Astrocyte (in vitro differentiated cells and primary cell): ENCODE results near the gene RAB3GAP2. TPM values are rescaled to one million over a fixed set of nuclear protein-coding genes. Genes with fewer than 3 reads are reported as not detected.

Source experiments
- DNase-seq: peaks from one replicate; pipeline ENCODE4 v3.0.0-alpha.2; 2010; ENCODE audit warnings: low read depth
- FAIRE-seq: peaks from 2 replicates; lab custom pipeline; 2011; peaks lifted over from hg19 to GRCh38; lab: Jason Lieb, UNC
- H2AFZ ChIP-seq: 2 replicates; pipeline ENCODE4 v1.6.0; 2012; ENCODE audit warnings: low read depth, low read length, inconsistent platforms
- H3K27ac ChIP-seq: 2 replicates; pipeline ENCODE4 v1.5.1; 2011; ENCODE audit warnings: low read depth, low read length, inconsistent platforms
- H3K27me3 ChIP-seq: 2 replicates; pipeline ENCODE4 v1.6.0; 2011; ENCODE audit warnings: low read length, inconsistent platforms; ENCODE audit not compliant: insufficient read depth
- H3K36me3 ChIP-seq: 2 replicates; pipeline ENCODE4 v1.5.1; 2011; ENCODE audit warnings: low read length, inconsistent platforms; ENCODE audit not compliant: insufficient read depth
- H3K4me1 ChIP-seq: 2 replicates; pipeline ENCODE4 v1.5.1; 2011; ENCODE audit warnings: low read length, inconsistent platforms; ENCODE audit not compliant: insufficient read depth
- H3K4me2 ChIP-seq: 2 replicates; pipeline ENCODE4 v1.6.0; 2012; ENCODE audit warnings: low read length, inconsistent platforms
- H3K4me3 ChIP-seq: 2 replicates; pipeline ENCODE4 v1.5.1; 2011; ENCODE audit warnings: low read depth, mild to moderate bottlenecking, low read length, inconsistent platforms; ENCODE audit not compliant: insufficient read depth
- H3K79me2 ChIP-seq: 2 replicates; pipeline ENCODE4 v1.6.0; 2012; ENCODE audit warnings: mild to moderate bottlenecking, low read length, inconsistent platforms; ENCODE audit not compliant: insufficient read depth
- H3K9ac ChIP-seq: 2 replicates; pipeline ENCODE4 v1.6.0; 2012; ENCODE audit warnings: mild to moderate bottlenecking, low read length, inconsistent platforms
- H3K9me3 ChIP-seq: 2 replicates; pipeline ENCODE4 v1.5.1; 2012; ENCODE audit warnings: low read depth, mild to moderate bottlenecking, low read length, inconsistent platforms; ENCODE audit not compliant: insufficient read depth
- H4K20me1 ChIP-seq: 2 replicates; pipeline ENCODE4 v1.6.0; 2012; ENCODE audit warnings: low read length, inconsistent platforms; ENCODE audit not compliant: insufficient read depth
- H3K27ac Mint-ChIP-seq: one replicate; pipeline ENCODE4 v1.8.0; 2021; ENCODE audit warnings: mild to moderate bottlenecking, mixed read lengths; ENCODE audit not compliant: unreplicated experiment
- H3K27me3 Mint-ChIP-seq: one replicate; pipeline ENCODE4 v1.8.0; 2021; ENCODE audit warnings: low read depth, mixed read lengths; ENCODE audit not compliant: unreplicated experiment
- H3K36me3 Mint-ChIP-seq: one replicate; pipeline ENCODE4 v1.8.0; 2021; ENCODE audit warnings: low read depth, mixed read lengths; ENCODE audit not compliant: unreplicated experiment
- H3K4me1 Mint-ChIP-seq: one replicate; pipeline ENCODE4 v1.8.0; 2021; ENCODE audit warnings: low read depth, mixed read lengths; ENCODE audit not compliant: unreplicated experiment
- H3K4me3 Mint-ChIP-seq: one replicate; pipeline ENCODE4 v1.8.0; 2021; ENCODE audit warnings: mild to moderate bottlenecking, moderate library complexity, mixed read lengths; ENCODE audit not compliant: unreplicated experiment
- H3K9me3 Mint-ChIP-seq: one replicate; pipeline ENCODE4 v1.8.0; 2021; ENCODE audit warnings: mild to moderate bottlenecking, mixed read lengths; ENCODE audit not compliant: unreplicated experiment
- CTCF ChIP-seq: IDR thresholded peaks from 2 replicates; pipeline ENCODE4 v1.5.1; 2011; ENCODE audit warnings: low read depth, mild to moderate bottlenecking, inconsistent platforms, low read length, moderate library complexity; ENCODE audit not compliant: insufficient read depth
- EZH2 ChIP-seq: IDR thresholded peaks from 2 replicates; pipeline ENCODE4 v1.6.1; 2012; ENCODE audit warnings: mild to moderate bottlenecking, low read length, inconsistent platforms; ENCODE audit not compliant: insufficient read depth
- total RNA-seq: library from RNA; stranded (reverse); gene quantifications from 2 replicates; pipeline ENCODE4 v1.2.1, GENCODE V29; 2021

RAB3GAP2 gene
- total RNA-seq, 1 donor from 2014 or later, result 68.1 TPM

GRCh38 chr1:220203816-220204215, 68.4 kb downstream of the RAB3GAP2 start:
- Histone ChIP-seq H4K20me1 (no peaks in the 10 kb centered on the region), H3K9ac (no peak overlapping the region), H3K4me1 (no peaks in the 10 kb centered on the region), H3K27me3 (no peaks in the 10 kb centered on the region), H3K27ac (no peak overlapping the region), H3K79me2 (no peaks in the 10 kb centered on the region), H2AFZ (no peak overlapping the region), H3K36me3 (peaks cover 27% of the 10 kb centered on the region), H3K4me3 (no peak overlapping the region), H3K9me3 (no peaks in the 10 kb centered on the region), H3K4me2 (no peak overlapping the region)
- DNase-seq, result no peak
- Mint-ChIP-seq H3K4me1 (no peaks in the 10 kb centered on the region), H3K27ac (no peak overlapping the region), H3K27me3 (no peaks in the 10 kb centered on the region), H3K36me3 (peaks cover 22% of the 10 kb centered on the region), H3K4me3 (no peak overlapping the region), H3K9me3 (no peaks in the 10 kb centered on the region)
- no peak for FAIRE-seq
- TF ChIP-seq CTCF, result no peak
- TF ChIP-seq EZH2, result no peak

- Histone ChIP-seq H2AFZ (no peak overlapping the region), H4K20me1 (no peaks in the 10 kb centered on the region), H3K4me2 (no peak overlapping the region), H3K9ac (no peak overlapping the region), H3K27ac (peak overlapping the region; percentile 61), H3K27me3 (no peaks in the 10 kb centered on the region), H3K79me2 (no peaks in the 10 kb centered on the region), H3K4me1 (peaks cover 4% of the 10 kb centered on the region), H3K36me3 (peaks cover 21% of the 10 kb centered on the region), H3K9me3 (no peaks in the 10 kb centered on the region), H3K4me3 (no peak overlapping the region)
- Mint-ChIP-seq H3K27me3 (no peaks in the 10 kb centered on the region), H3K4me1 (no peaks in the 10 kb centered on the region), H3K4me3 (no peak overlapping the region), H3K36me3 (peaks cover 3% of the 10 kb centered on the region), H3K27ac (no peak overlapping the region), H3K9me3 (no peaks in the 10 kb centered on the region)
- TF ChIP-seq CTCF, result no peak
- TF ChIP-seq EZH2, result no peak
- DNase-seq, result no peak
- FAIRE-seq, result no peak
Measured at GRCh38 chr1:220198186-220199005, 73.9 kb downstream of the RAB3GAP2 start.

GRCh38 chr1:220195701-220196100, 76.6 kb downstream of the RAB3GAP2 start:
- Histone ChIP-seq H4K20me1 (no peaks in the 10 kb centered on the region), H3K9me3 (no peaks in the 10 kb centered on the region), H2AFZ (no peak overlapping the region), H3K4me3 (no peak overlapping the region), H3K27ac (no peak overlapping the region), H3K4me1 (peaks cover 4% of the 10 kb centered on the region), H3K36me3 (peaks cover 34% of the 10 kb centered on the region), H3K4me2 (no peak overlapping the region), H3K79me2 (no peaks in the 10 kb centered on the region), H3K27me3 (no peaks in the 10 kb centered on the region), H3K9ac (no peak overlapping the region)
- H3K9me3 Mint-ChIP-seq, result no peaks in the 10 kb centered on the region
- no peaks in the 10 kb centered on the region for H3K4me1 Mint-ChIP-seq
- H3K4me3 Mint-ChIP-seq, result no peak overlapping the region
- DNase-seq (no peak), FAIRE-seq (no peak)
- TF ChIP-seq CTCF (no peak), EZH2 (no peak)
- H3K36me3 Mint-ChIP-seq, result peaks cover 4% of the 10 kb centered on the region
- H3K27ac Mint-ChIP-seq, result no peak overlapping the region
- no peaks in the 10 kb centered on the region for H3K27me3 Mint-ChIP-seq
